ENCODE results near the gene CHST11. TPM values are rescaled to one million over a fixed set of nuclear protein-coding genes. Genes with fewer than 3 reads are reported as not detected.

Gene CHST11
- polyA plus RNA-seq, 1 donor (not counting 4 experiments of a cell fraction or from before 2014, with no cell fraction given) = 11.9 TPM

GRCh38 chr12:104410786-104411185 is 46.0 kb upstream of the CHST11 start:
- Histone ChIP-seq H3K4me2 (ENCODE audit: control insufficient read depth, extremely low read depth, insufficient read depth, low read depth, low read length) (no peak overlapping the region), H3K36me3 (ENCODE audit: control insufficient read depth in 2 of 2, extremely low read depth in 1 of 2, insufficient read depth in 2 of 2, low read length in 2 of 2) (no peaks in the 10 kb centered on the region), H3K9me3 (ENCODE audit: control insufficient read depth, low read depth, low read length) (no peaks in the 10 kb centered on the region), H3K9ac (ENCODE audit: control insufficient read depth, extremely low read depth, insufficient read depth, low read length) (no peak overlapping the region), H3K27me3 (ENCODE audit: control insufficient read depth, extremely low read depth, insufficient read depth, low read length) (peaks cover 2% of the 10 kb centered on the region), H2AFZ (ENCODE audit: control insufficient read depth, low read length) (no peak overlapping the region), H3K27ac (ENCODE audit: control insufficient read depth, insufficient read depth, low read length) (no peak overlapping the region), H4K20me1 (ENCODE audit: control insufficient read depth, extremely low read depth, insufficient read depth, low read length) (no peaks in the 10 kb centered on the region), H3K79me2 (ENCODE audit: control insufficient read depth, insufficient read depth, low read length) (no peaks in the 10 kb centered on the region), H3K4me1 (ENCODE audit: control insufficient read depth, extremely low read depth, insufficient read depth, low read length) (peaks cover 9% of the 10 kb centered on the region), H3K9me1 (ENCODE audit: control insufficient read depth, extremely low read depth, insufficient read depth, low read length) (no peaks in the 10 kb centered on the region), H3K4me3 (ENCODE audit: control insufficient read depth in 2 of 3, extremely low read depth in 1 of 3, insufficient read depth in 2 of 3, low read depth in 1 of 3, low read length in 3 of 3) (no peak overlapping the region)
- DNase-seq (ENCODE audit: low read depth, low spot score) (no peak), FAIRE-seq (no peak)
- dilution Hi-C loops (cut with MboI; ENCODE audit: extremely low pct_ligation_motif_present, low sequenced_read_pairs) = no loop called here
- TF ChIP-seq EZH2 (IDR thresholded peaks at IDR 0.05; ENCODE audit: low read length) = no peak
- no peak for TF ChIP-seq CTCF (optimal IDR thresholded peaks at IDR 0.05 in 1 of 3, IDR thresholded peaks at IDR 0.05 in 1 of 3, conservative IDR thresholded peaks at IDR 0.05 in 1 of 3; ENCODE audit: extremely low read depth in 1 of 3, insufficient read depth in 2 of 3, low read length in 3 of 3)

DNA sequence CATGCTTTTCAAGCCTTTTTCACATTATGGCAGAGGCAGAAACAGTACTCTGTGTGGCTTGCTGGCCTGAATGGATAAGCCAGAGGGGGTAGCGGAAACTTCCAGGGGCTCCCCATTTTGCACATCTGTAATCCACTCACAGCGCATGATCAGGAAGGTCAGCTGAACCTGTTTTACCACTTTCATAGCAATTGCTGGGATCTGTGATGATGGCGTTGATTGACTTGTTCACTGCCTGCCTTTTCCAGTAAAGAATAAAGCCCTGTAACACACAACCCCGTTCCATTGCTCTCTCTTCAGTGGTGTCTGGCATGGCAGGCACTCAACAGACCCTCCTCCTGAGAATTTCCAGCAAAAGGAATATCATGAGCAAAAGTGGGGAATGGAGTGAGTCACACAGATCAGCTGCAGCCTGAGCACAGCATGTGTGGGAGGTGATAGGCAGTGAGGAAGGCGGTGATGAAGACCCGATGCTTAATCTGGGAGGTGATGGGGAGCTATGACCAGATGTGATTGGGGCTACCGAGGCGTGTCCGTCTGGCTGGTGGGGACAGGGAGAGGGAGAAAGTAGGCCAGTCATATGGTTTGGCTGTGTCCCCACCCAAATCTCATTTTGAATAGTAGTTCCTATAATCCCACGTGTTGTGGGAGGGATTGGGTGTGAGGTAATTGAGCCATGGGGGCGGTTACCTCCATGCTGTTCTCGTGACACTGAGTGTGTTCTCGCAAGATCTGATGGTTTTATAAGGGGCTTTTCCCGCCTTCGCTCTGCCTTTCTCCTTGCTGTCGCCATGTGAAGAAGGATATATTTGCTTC is 44.7 kb upstream of the CHST11 start:
- no peak overlapping the region for H2AFZ ChIP-seq (ENCODE audit: control insufficient read depth, low read length)
- H3K79me2 ChIP-seq (ENCODE audit: control insufficient read depth, insufficient read depth, low read length) = no peaks in the 10 kb centered on the region
- no peaks in the 10 kb centered on the region for H3K36me3 ChIP-seq (ENCODE audit: control insufficient read depth in 2 of 2, extremely low read depth in 1 of 2, insufficient read depth in 2 of 2, low read length in 2 of 2)
- peaks cover 9% of the 10 kb centered on the region for H3K4me1 ChIP-seq (ENCODE audit: control insufficient read depth, extremely low read depth, insufficient read depth, low read length)
- no peaks in the 10 kb centered on the region for H3K9me3 ChIP-seq (ENCODE audit: control insufficient read depth, low read depth, low read length)
- H3K9ac ChIP-seq (ENCODE audit: control insufficient read depth, extremely low read depth, insufficient read depth, low read length) = no peak overlapping the region
- DNase-seq (ENCODE audit: low read depth, low spot score) (no peak), FAIRE-seq (no peak)
- no peaks in the 10 kb centered on the region for H3K9me1 ChIP-seq (ENCODE audit: control insufficient read depth, extremely low read depth, insufficient read depth, low read length)
- peaks cover 2% of the 10 kb centered on the region for H3K27me3 ChIP-seq (ENCODE audit: control insufficient read depth, extremely low read depth, insufficient read depth, low read length)
- dilution Hi-C loops (cut with MboI; ENCODE audit: extremely low pct_ligation_motif_present, low sequenced_read_pairs) = no loop called here
- H3K4me3 ChIP-seq (ENCODE audit: control insufficient read depth in 2 of 3, extremely low read depth in 1 of 3, insufficient read depth in 2 of 3, low read depth in 1 of 3, low read length in 3 of 3) = no peak overlapping the region
- no peak for TF ChIP-seq EZH2 (IDR thresholded peaks at IDR 0.05; ENCODE audit: low read length)
- no peaks in the 10 kb centered on the region for H4K20me1 ChIP-seq (ENCODE audit: control insufficient read depth, extremely low read depth, insufficient read depth, low read length)
- H3K27ac ChIP-seq (ENCODE audit: control insufficient read depth, insufficient read depth, low read length) = no peak overlapping the region
- H3K4me2 ChIP-seq (ENCODE audit: control insufficient read depth, extremely low read depth, insufficient read depth, low read depth, low read length) = no peak overlapping the region
